Measurements from ENCODE around the gene CRYBG2.

Gene CRYBG2

DNA sequence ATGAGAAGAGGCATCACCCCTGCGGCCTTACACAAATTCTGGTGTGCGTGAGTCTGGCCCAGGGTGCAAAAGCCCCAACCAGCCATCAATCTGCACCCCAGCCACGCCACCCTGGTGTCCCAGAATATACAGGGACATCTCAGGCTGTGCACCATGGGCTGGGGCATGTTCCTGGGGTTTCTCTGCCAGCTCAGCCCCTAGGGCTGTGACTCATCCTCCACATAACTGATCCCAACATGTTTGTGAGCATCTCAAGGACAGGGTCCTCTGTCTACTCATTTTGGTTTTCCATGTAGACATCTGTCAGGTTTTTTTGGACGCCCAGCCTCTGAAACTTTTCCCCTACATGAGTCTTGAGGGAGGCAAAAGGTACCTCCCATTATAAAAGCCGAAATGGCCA lies 18.1 kb upstream of the CRYBG2 start:
- DNase-seq (ENCODE audit: low read depth in 2 of 2), result no peak

DNA sequence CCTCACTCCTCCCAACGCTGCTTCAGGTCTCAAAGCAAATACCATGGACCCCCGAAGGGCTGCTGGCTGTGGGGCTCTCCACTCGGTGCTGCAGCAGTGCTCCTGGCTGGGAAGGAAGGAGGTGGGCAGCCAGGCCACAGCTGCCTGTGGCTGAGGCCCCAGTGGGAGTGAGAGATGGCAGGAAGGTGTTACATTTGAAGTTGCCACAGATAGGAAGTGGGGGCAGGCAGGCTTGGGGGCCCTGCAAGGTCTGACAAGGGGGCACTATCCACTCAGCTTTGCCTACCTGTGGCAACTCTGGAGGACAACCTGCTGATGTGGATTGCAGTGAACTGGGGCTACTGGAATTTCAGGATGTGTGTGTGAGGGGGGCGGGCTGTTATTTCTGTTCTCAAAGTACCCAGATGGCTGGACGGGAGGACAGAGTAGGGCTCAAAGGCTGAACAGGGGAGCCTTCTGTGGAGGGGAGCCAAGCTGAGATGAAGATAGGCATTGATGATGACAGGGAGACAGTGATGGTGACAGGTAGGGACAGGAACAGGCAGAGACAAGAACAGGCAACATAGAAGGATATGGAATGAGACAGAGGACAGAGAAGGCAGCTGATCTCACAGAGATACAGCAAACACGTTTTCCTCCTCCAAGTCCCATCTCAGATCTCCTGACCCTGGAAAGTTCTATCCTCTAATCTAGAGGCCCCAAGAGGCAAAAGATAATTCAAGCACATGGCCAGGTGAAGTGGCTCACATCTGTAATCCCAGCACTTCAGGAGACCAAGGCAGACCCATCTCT lies 16.9 kb upstream of the CRYBG2 start:
- DNase-seq (ENCODE audit: low read depth in 2 of 2), result no peak

DNA sequence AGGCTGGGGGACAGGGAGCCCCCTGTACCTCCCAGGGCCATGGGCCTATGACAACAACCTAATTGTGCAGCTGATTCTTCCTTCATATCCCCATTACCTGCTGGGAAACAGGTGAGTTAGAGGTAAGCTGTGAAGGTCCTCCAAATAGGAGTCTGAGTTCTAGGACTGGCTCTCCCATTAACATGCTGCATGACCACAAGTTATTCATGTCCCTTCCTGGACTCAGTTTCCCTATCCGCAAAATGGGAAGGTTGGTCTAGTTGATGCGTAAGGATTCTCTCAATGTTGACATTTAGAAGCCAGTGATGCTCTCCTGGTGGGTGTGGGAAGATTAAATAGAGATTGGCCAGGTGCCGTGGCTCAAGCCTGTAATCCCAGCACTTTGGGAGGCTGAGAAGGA lies 14.6 kb upstream of the CRYBG2 start:
- DNase-seq (ENCODE audit: low read depth in 2 of 2), result no peak

DNA sequence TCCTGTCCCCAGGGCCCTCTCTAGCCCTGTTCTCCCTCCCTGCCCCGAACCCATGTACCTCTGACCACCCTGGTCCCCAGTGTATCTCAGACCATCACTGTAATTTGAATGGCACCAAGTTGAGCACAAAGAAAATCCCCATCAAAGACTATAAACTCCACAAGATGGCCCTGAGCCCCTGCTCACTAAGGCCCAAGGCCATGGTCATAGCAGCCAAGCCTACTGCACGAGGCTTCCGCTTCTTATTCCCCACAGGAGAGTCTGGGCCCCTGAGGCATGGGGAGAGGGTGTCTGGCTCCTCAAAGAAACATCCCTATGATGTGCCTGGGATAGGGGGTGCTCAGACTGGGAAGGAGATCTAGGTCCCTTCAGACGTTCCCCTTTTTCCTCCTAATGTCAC lies 14.1 kb upstream of the CRYBG2 start:
- DNase-seq (ENCODE audit: low read depth in 2 of 2), result no peak

DNA sequence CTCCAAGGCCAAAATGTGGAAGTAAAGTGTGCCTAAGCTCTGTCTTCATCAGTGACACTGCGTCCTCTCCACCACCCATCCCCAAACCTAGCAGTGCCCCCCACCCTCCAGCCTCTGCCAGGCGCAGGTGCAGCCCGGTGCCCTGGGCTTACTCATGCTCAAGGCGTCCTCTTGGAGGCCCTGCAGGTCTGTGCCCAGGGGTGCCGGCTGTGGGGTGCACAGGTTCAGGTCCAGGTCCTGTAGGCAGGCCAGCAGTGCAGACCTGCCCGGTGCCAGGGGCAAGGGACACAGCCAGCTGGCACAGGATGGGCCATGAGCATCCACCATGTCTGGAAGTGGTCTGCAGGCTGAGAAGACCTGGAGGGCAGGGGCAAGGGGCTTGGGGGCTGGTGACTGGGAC lies 13.5 kb upstream of the CRYBG2 start:
- DNase-seq (ENCODE audit: low read depth in 2 of 2), result no peak

DNA sequence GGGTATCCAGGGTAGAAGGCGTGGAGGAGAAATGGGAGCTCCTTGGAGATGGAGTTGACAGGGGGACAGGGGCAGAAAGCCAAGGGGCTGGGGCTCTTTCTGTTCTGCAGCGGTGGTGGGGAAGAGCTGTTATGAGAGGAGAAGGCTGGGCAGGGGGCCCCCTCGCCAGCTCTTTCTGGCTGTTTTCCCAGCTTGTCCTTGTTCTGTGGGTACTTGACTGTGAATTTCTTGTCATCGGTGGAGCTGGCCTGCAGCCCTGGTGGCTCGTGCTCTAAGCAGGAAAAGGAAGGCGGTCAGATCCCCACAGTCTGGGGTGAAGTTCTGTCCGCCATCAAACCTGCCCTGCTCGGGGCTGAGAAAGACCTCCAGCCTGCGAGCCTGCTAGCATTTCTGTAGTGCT lies 11.0 kb upstream of the CRYBG2 start:
- DNase-seq (ENCODE audit: low read depth in 2 of 2), result no peak

DNA sequence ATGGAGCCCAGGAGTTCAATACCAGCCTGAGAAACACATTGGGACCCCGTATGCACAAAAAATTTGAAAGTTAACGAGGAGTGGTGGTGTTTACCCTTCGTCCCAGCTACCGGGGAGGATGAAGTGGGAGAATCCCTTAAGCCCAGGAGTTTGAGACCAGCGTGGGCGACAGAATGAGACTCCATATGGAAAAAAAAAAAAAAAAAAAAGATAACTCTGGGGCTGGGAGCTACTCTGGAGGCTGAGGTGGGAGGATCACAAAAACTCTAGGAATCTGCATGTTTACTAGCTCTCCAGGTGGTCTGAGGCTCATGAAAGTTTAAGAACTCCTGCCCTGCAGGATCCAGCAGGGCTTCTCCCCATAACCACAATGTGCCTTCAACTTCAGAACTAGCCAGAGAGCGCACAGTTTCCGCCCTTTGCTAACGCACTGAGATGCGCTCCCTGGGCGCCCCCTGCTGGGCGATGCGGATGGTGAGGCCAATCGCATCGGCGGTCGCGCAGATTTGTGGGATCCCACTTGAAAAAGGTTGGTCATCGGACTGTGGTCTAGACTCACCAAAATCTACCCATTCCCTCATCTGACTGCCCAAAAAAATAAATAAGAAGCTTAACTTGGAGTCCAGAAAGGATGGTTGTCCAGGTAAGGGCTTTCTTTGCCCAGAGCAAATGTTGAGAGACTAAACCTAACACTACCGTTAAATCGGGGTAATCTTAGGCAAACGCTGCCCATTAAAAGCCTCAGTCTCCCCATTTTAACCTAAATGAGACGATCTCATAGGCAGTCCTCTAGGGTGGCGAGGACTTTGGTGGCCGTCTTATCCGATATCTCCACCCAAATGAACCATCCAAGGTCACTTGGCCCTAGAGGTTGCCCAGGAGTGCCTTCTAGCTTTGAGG lies 9.9 kb upstream of the CRYBG2 start:
- peak; percentile 73 to 74 for DNase-seq (ENCODE audit: low read depth in 2 of 2)

DNA sequence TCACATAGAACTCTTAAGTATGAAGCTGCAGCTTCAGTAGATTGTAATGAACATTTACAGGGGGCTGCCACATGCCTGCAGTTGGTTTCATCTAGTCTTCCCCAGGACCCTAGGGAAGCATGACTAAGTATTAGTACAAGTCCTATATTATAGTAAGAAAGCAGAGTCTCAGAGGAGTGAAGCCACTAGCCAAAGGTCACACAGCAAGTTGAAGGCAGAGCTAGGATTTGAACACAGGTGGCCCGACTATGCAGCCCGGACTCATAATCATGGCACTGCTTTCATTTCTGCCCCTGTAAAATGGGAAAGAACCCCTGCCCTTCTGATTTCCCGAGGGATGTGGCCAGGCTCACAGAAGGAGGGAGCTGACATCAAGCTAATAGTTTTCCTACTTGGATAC lies 8.4 kb upstream of the CRYBG2 start:
- no peak for DNase-seq (ENCODE audit: low read depth in 2 of 2)

DNA sequence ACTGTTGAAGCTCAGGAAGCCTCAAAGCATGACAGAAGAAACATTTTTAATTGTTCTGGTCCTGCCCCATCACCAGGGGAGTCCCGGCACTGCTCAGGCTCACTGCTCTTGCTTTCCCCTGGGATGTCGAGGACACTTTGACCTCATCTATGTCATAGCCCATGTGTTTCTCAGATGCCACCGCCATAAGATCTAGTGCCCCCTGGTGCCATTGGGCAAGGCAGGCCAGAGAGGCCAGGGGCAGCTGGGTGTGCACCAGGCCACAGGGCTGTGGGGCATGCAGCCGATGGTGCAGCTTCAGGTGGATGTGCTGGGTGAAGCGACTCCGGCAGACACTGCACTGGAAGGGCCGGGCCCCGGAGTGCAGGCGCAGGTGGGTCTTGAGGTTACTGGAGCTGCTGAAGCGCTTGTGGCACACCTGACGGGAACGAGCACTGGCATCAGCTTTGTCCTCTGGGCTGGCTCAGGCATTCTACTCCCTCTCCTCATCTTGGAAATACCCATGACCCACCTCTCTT lies 7.7 kb upstream of the CRYBG2 start:
- DNase-seq (ENCODE audit: low read depth in 2 of 2), result no peak

DNA sequence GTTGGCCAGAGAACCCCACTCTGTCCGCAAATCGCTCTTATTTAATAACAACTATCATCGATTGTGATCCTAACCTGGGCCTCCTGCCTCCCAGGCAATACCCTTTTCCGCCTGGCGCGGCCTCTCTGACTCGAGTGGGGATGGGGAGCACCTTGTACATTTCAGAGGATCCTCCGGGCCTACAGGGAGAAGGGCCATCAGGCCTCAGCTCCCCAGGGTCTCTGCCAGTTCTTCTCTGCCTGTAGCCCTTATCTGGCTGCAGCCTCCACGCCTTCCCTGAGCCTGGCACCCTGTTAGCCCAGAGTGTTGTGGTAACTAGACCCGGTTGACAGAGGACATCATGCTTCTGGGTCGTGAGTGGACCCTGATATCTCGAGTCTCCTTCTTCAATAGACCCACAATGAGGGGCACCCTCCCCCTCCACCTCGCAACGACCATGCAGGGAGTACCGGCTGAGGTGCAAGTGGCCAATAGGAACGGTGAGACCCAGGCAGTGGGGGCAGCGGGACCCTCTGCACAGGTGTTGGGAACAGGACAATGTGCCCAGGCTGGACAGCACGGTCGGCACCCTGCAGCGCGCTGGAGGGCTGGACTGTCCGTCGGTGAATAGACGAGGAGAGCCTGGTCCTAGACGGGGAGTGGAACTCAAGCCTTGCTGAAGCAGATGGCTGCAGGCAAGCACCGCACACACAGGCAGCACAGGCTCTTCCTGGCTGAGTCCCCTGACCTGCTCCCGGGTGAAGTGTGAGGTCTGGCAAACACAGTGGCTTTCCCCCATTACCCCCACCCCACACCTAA lies 7.1 kb upstream of the CRYBG2 start:
- DNase-seq (ENCODE audit: low read depth in 2 of 2), result no peak

DNA sequence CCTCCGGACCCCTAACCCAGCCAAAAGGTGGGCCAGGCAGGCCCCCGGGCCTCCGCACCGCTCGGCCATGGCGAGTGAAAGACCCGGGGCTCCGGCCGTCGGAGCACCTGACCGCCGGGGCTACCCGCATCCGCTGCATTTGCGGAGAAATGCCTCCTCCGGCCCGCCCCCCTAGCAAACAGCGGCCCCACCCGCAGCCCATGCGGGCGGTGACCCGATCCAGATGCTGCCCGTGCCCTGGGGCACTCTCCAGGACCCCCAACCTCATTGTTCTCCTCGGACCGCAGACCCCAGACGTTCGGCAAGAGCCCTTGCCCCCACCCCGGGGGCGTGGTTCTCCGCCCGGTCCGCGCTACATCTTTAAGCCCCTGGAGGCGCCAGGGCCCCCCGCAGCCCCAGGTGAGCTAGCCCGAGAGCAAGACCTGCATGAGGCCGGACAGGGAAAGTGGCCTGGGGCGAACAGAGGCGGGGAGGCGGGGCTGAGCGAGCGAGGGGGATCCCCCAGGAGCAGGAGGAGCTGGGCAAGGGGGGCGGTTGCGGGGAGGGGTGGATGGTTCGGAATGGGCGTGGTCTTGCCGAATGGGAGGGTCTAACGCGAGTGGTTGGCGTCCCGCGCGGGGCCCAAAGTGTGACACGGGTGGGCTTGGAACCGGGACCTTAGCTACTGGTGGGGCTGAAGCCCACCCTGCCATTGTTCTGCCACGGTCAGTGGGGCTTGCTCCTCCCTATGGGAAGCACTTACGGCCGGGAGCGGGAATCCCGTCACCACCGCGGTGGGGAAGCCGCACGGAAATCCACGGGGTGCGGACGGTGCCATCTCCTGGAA lies 6.3 kb upstream of the CRYBG2 start:
- peak in 1 of 2 donors; percentile 33 for DNase-seq (ENCODE audit: low read depth in 2 of 2)

DNA sequence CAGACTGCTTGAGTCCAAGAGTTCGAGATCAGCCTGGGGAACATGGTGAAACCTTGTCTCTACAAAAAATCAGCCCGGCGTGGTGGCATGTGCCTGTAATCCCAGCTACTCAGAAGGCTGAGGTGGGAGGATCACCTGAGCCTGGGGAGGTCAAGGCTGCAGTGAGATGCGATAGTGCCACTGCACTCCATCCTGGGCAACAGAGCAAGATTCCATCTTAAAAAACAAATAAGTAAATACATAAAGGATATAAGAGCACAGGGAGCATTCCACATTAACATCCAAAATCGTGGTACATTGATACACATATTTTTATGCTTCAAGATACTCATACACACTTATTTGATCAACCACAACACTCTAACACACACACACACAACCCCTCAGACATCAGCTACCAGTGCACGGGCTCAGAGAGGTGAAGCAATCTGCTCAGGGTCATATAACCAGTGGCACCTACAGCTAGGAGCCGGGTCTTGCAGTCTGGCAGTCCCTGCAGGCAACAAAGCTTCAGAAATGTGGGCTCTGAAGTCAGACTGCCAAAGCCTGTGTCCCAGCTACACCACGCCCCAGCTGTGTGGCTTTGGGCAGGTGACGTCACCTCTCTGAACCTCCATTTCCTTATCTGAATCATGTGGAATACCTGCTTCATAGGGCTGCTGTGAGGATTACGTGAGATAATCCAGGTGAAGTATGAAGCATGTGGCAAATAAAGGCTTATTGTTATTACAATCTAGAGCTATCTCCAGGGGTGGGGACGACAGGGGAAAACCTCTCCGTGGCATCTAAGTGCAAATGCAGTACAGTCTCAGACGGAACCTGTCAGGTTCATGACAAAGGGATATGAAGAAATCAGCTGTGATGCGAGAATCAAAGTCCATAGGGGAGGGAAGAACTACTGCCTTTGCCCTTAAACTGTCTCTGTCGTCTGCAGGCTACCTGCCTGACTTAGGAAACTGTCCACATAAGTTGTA lies 4.8 kb upstream of the CRYBG2 start:
- DNase-seq (ENCODE audit: low read depth in 2 of 2), result peak in 1 of 2 donors; percentile 41

DNA sequence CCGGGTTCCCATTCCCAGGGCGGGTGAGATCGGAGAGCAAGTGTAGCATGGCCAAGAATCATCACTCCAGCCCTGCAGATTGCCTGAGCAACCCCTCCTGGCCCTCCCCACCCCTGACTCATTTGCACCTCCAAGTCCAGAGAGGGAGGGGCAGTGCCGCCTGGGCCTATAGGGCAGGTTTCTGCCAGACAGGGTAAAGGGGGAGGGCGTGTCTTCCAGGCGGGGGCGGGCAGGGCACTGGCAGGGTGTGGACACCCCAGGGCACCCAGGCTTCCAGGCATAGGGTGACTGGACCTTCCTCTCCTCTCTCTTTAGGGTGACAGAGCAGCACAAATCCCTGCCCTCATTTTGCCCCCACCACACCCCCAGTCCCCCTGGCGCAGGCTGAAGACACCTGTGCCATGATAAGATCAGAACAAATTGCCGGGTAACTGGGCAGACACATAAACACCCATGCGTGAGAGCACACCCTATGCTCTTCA lies 3.2 kb upstream of the CRYBG2 start:
- DNase-seq (ENCODE audit: low read depth in 2 of 2), result no peak

DNA sequence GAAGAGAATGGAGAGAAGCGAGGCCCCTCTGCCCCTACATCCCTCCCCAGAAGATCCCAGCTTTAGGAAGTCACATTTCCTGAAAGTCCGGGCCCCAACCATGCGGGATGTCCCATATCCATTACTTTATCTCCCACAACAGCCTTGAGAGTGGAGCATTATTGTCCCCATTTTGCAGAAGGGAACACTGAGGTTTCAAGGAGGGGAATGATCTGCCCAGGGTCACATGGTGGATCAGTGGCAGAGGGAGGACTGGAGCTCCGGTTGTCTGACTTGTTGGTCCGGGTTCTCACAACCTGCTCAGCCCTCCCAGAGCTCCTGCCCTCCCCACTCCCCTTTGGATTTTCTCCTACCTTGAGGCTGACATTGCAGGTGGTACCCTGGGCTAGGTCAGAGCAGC lies 2.2 kb upstream of the CRYBG2 start:
- no peak for DNase-seq (ENCODE audit: low read depth in 2 of 2)

DNA sequence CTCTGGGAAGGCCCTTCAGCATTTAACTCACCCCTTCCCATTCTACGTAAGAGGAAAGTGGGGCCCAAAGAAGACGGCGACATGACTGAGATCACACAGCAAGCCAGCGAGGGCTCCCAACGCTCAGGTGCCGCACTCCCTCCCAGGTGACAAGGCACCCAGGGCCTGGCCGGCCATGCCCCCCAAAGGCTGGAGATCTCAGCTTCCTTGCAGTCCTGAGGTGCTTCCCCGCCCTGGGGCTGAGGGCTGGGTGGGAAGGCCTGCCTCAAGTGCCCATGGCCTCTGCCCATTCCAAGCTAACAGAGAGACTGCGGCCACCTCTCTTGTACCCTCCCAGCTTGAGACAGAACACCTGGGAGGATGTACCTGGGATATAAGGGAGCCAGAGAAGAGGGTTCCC lies 1.0 kb upstream of the CRYBG2 start:
- no peak for DNase-seq (ENCODE audit: low read depth in 2 of 2)

DNA sequence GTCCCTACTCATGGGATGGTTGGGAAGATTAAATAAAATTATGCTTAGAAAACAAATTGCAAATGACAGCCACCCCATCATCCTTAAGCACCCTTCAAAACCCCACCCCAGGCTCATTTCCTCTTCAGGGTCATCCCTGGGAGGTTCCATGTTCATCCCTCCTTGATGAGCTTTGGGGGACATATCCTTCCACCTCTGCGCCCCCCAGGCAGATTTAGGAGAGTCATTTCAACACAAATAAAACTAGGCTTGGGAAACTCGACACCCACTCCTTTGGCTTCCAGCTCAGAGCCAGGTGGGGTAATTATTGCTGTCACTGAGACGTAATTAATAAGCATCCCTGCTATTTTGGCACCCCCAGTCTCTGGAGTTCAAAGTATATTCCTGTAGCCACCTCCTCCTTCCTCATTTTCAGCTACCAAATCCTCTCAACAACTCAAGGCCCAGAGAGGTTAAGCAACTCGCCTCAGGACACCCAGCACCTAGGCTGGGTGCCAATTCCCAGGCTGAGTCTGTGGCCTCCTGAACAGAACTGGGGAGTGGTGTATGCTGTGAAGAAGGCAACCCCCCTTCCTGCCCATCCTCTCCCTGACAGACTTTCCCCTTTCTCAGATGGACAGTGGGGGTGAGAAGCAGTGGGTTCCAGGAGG lies 595 bp downstream of the CRYBG2 start:
- no peak for DNase-seq (ENCODE audit: low read depth in 2 of 2)

DNA sequence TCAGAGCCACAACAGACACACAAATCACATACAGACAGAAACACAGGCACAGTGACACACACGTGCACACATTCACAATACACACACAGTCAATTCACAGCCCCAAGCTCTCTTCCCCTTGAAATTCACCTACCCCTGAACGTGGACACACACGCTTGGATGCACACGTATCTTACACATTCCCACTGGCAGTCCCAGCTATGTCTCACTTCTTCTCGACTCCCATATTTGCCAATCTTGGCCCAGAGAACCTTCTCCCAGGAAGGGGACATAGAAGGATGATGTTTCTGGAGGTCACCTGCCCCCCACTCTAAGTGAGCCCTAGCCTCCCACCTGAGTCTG lies 1.6 kb downstream of the CRYBG2 start:
- no peak for DNase-seq (ENCODE audit: low read depth in 2 of 2)

DNA sequence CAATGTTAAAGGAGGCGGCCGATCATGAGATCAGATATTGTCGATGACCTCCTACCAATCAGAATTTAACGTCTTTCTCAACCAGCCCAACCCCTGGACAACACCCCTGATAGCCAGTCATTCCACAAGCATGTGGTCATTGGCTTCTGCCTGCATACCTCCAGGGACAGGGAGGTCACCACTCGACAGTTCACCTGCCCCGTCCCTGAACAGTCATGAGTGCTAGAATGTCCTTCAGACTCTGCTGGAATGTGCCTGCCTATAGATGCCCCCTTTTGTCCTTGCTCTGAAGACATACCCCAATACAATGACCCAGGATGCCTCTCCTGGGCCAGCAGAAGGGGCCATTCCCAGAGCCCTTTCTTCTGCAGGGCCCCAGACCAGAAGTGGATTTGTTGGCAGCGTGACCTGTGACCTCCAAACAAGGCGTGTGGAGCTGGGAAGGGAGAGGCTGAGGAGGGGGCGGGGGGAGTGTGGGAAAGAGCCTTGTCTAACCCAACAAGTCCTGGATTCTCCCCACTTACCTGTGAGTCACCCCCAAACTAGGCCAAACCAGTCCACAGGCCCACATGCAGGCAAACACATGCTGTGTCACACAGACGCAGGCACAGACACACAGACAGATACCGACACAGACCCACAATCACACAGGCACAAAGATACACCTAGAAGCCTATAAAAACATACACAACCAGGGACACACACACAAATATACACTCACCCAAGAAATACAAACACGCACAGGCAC lies 2.2 kb downstream of the CRYBG2 start:
- DNase-seq (ENCODE audit: low read depth in 2 of 2), result no peak
